ENCODE measurements around the gene ESRRB.

The ESRRB gene

GRCh38 chr14:76375947-76376404, at the start of gene ESRRB:
ESRRB (plus strand) TSS chr14:76376137; CDS start chr14:76376402, 265 bp downstream.
- no peak for DNase-seq (ENCODE audit: low spot score)

- DNase-seq (ENCODE audit: low spot score) = no peak
Observed at GRCh38 chr14:76326918-76327689, 48.8 kb upstream of the ESRRB start.

- DNase-seq (ENCODE audit: low spot score) = no peak
Observed at GRCh38 chr14:76328457-76329137, 47.3 kb upstream of the ESRRB start.

GRCh38 chr14:76329154-76329928, 46.6 kb upstream of the ESRRB start:
- no peak for DNase-seq (ENCODE audit: low spot score)

- DNase-seq (ENCODE audit: low spot score) = no peak
Observed at GRCh38 chr14:76329951-76330350, 46.0 kb upstream of the ESRRB start.

- no peak for DNase-seq (ENCODE audit: low spot score)
Observed at GRCh38 chr14:76330411-76331327, 45.3 kb upstream of the ESRRB start.

- DNase-seq (ENCODE audit: low spot score) = no peak
Observed at GRCh38 chr14:76331328-76332011, 44.5 kb upstream of the ESRRB start.

- no peak for DNase-seq (ENCODE audit: low spot score)
Observed at GRCh38 chr14:76333664-76334063, 42.3 kb upstream of the ESRRB start.

GRCh38 chr14:76334316-76334715, 41.6 kb upstream of the ESRRB start:
- DNase-seq (ENCODE audit: low spot score) = no peak

- no peak for DNase-seq (ENCODE audit: low spot score)
Observed at GRCh38 chr14:76336876-76337275, 39.1 kb upstream of the ESRRB start.

GRCh38 chr14:76337635-76338545, 38.0 kb upstream of the ESRRB start:
- no peak for DNase-seq (ENCODE audit: low spot score)

GRCh38 chr14:76339728-76340615, 36.0 kb upstream of the ESRRB start:
- DNase-seq (ENCODE audit: low spot score) = no peak

- no peak for DNase-seq (ENCODE audit: low spot score)
Observed at GRCh38 chr14:76343386-76343785, 32.6 kb upstream of the ESRRB start.

- DNase-seq (ENCODE audit: low spot score) = no peak
Observed at GRCh38 chr14:76346391-76347160, 29.4 kb upstream of the ESRRB start.

GRCh38 chr14:76348898-76349297, 27.0 kb upstream of the ESRRB start:
- DNase-seq (ENCODE audit: low spot score) = no peak

- no peak for DNase-seq (ENCODE audit: low spot score)
Observed at GRCh38 chr14:76349993-76350392, 25.9 kb upstream of the ESRRB start.

GRCh38 chr14:76350671-76351070, 25.3 kb upstream of the ESRRB start:
- no peak for DNase-seq (ENCODE audit: low spot score)

GRCh38 chr14:76351941-76352340, 24.0 kb upstream of the ESRRB start:
- DNase-seq (ENCODE audit: low spot score) = no peak

All from activated CD4-positive, alpha-beta T cell treated with anti-CD3 and anti-CD28 coated beads, Interleukin-2, Interleukin-4, amounts not matched to agents 100 ng/mL and 50 ng/mL, durations not matched to agents 16 hours and 8 hours (primary cell).